Colonic mucosa (tissue), 4 donors: ENCODE data around the gene MLLT1. TPM values are rescaled to one million over a fixed set of nuclear protein-coding genes. Genes with fewer than 3 reads are reported as not detected.
A peak's percentile ranks its signal among the peaks of the same experiment; 100 is the strongest.

Source experiments
- DNase-seq: peaks from one replicate; pipeline ENCODE4 v3.0.0-alpha.2; 2020
- H3K27ac ChIP-seq: fragments of 200-600 bp; one replicate; pipeline ENCODE4 v1.8.0; 2021
- H3K27me3 ChIP-seq: fragments of 200-600 bp; one replicate; pipeline ENCODE4 v1.8.0; 2021
- H3K36me3 ChIP-seq: fragments of 200-600 bp; one replicate; pipeline ENCODE4 v1.8.0; 2021
- H3K4me1 ChIP-seq: fragments of 200-600 bp; one replicate; pipeline ENCODE4 v1.8.0; 2021; ENCODE audit warnings: mild to moderate bottlenecking
- H3K4me3 ChIP-seq: fragments of 200-600 bp; one replicate; pipeline ENCODE4 v1.8.0; 2021
- H3K9ac ChIP-seq, 2 donors: one replicate each; pipeline ENCODE4 v1.7.0; 2013; ENCODE audit warnings: control low read depth in 2 of 2, low read depth in 2 of 2, low read length in 2 of 2
- H3K9me3 ChIP-seq: fragments of 200-600 bp; one replicate; pipeline ENCODE4 v1.8.0; 2021
- CTCF ChIP-seq: fragments of 200-600 bp; IDR thresholded peaks from one replicate; pipeline ENCODE4 v1.8.0; 2022; ENCODE audit warnings: antibody characterized with exemption, mild to moderate bottlenecking
- intact Hi-C: fragments of 100-400 bp; cut with DNase I; formaldehyde crosslinking; loops from one replicate; pipeline ENCODE4 v1.14.1; 2022
- total RNA-seq, 2 donors: library from RNA; stranded (reverse); fragmentation: NEBNext Ultra II Directional in 1 of 2; extraction: Animal tissue kit (Norgen Biotek cat#: 25700) in 1 of 2; gene quantifications; one replicate each; pipeline ENCODE4 v1.2.1, GENCODE V29; 2021
- donor health status: healthy.
- donor health status: DM: no; HTN: no; CAD: no.
- donor health status: DM: no; HTN: no; CAD: no.

Gene MLLT1
- total RNA-seq: 10 to 100 TPM; 26.4 to 59.2 TPM

GRCh38 chr19:6279931-6280591, at the start of gene MLLT1:
Gene MLLT1, minus strand, starts transcription at chr19:6279975. Its CDS starts 191 bp downstream, at chr19:6279784.
- DNase-seq: peak; percentile 97
- no peak within 1 kb of the TSS for H3K27ac ChIP-seq
- peak within 1 kb of the TSS; percentile 81 for H3K4me3 ChIP-seq
- intact Hi-C loops: no loop called here
- H3K9ac ChIP-seq: peak within 1 kb of the TSS; percentile 83 to 87
- H3K36me3 ChIP-seq: no peaks in the 10 kb centered on the region
- H3K9me3 ChIP-seq: no peaks in the 10 kb centered on the region
- peak; percentile 69 for TF ChIP-seq CTCF
- H3K4me1 ChIP-seq: peaks cover 4% of the 10 kb centered on the region
- H3K27me3 ChIP-seq: no peaks in the 10 kb centered on the region

- Histone ChIP-seq H3K36me3 (no peaks in the 10 kb centered on the region), H3K4me3 (no peak overlapping the region), H3K4me1 (no peaks in the 10 kb centered on the region), H3K27ac (no peak overlapping the region), H3K9me3 (no peaks in the 10 kb centered on the region), H3K27me3 (no peaks in the 10 kb centered on the region), H3K9ac (no peak overlapping the region)
- DNase-seq: no peak
- intact Hi-C loops: no loop called here
- TF ChIP-seq CTCF: no peak
These were observed 47.0 kb upstream of the MLLT1 start for GRCh38 chr19:6326815-6327214.

- TF ChIP-seq CTCF: no peak
- H3K36me3 ChIP-seq: no peaks in the 10 kb centered on the region
- H3K4me3 ChIP-seq: no peak overlapping the region
- intact Hi-C loops: no loop called here
- H3K27ac ChIP-seq: no peak overlapping the region
- no peak overlapping the region for H3K9ac ChIP-seq
- no peaks in the 10 kb centered on the region for H3K4me1 ChIP-seq
- H3K9me3 ChIP-seq: no peaks in the 10 kb centered on the region
- no peaks in the 10 kb centered on the region for H3K27me3 ChIP-seq
- DNase-seq: no peak
These were observed 45.8 kb upstream of the MLLT1 start for GRCh38 chr19:6325614-6326013.

GRCh38 chr19:6324757-6325156, 45.0 kb upstream of the MLLT1 start:
- no peaks in the 10 kb centered on the region for H3K4me1 ChIP-seq
- H3K36me3 ChIP-seq: no peaks in the 10 kb centered on the region
- no peak overlapping the region for H3K4me3 ChIP-seq
- H3K27ac ChIP-seq: no peak overlapping the region
- DNase-seq: no peak
- no peak for TF ChIP-seq CTCF
- intact Hi-C loops: no loop called here
- H3K27me3 ChIP-seq: no peaks in the 10 kb centered on the region
- H3K9me3 ChIP-seq: no peaks in the 10 kb centered on the region
- H3K9ac ChIP-seq: no peak overlapping the region

- TF ChIP-seq CTCF: no peak
- H3K4me1 ChIP-seq: no peaks in the 10 kb centered on the region
- no peak overlapping the region for H3K27ac ChIP-seq
- H3K36me3 ChIP-seq: no peaks in the 10 kb centered on the region
- DNase-seq: no peak
- H3K4me3 ChIP-seq: no peak overlapping the region
- intact Hi-C loops: no loop called here
- H3K9ac ChIP-seq: no peak overlapping the region
- no peaks in the 10 kb centered on the region for H3K27me3 ChIP-seq
- H3K9me3 ChIP-seq: no peaks in the 10 kb centered on the region
These were observed 42.5 kb upstream of the MLLT1 start for GRCh38 chr19:6322284-6322683.
